ENCODE measurements around the gene SPTBN1. TPM values are rescaled to one million over a fixed set of nuclear protein-coding genes. Genes with fewer than 3 reads are reported as not detected.
A peak's percentile ranks its signal among the peaks of the same experiment; 100 is the strongest.

The SPTBN1 gene
- total and polyA plus RNA-seq, 8 donors, result 28.7 to 475 (median 193) TPM

DNA sequence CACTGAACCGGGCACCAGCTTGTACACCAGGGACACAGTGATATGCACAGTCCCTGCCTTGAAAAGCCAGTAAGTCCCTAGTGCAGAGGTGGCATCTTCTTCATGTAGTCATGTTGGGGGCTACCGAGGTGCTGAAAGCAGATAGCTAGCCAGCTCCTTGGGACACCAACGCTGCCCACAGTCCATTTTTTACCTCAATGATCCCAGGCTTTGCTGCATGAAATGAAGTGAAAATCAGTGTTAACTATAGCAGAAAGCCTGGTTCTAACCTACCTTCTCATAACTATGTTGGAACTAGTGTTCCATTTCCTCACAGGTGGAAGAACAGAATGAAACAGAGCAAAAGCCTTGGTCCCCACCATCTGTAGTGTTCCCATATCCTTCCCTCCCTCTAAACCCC is 200.7 kb downstream of the SPTBN1 start:
- Histone ChIP-seq H3K4me1 (peaks cover 0 to 17% (median 8%) of the 10 kb centered on the region in 4 donors), H3K27ac (no peak overlapping the region), H3K4me3 (no peak overlapping the region), H3K9me3 (no peaks in the 10 kb centered on the region), H3K36me3 (peaks cover 79 to 100% (median 99%) of the 10 kb centered on the region in 4 donors), H3K27me3 (no peaks in the 10 kb centered on the region)
- intact Hi-C loops (cut with DNase I; ENCODE audit: low total_unique reads), result loop anchor here (10.0 kb wide), 1 partner anchor 48 kb away; no protein-coding TSS in a partner anchor
- DNase-seq, result no peak
- 74 to 95% (median 82%) methylated on average over 3 of the region's 3 CpGs for WGBS, 5 donors
- TF ChIP-seq POLR2AphosphoS5 (IDR thresholded peaks at IDR 0.05) (no peak), POLR2A (IDR thresholded peaks at IDR 0.05) (no peak), EP300 (IDR thresholded peaks at IDR 0.05) (no peak)
- TF ChIP-seq, protein P1, sequence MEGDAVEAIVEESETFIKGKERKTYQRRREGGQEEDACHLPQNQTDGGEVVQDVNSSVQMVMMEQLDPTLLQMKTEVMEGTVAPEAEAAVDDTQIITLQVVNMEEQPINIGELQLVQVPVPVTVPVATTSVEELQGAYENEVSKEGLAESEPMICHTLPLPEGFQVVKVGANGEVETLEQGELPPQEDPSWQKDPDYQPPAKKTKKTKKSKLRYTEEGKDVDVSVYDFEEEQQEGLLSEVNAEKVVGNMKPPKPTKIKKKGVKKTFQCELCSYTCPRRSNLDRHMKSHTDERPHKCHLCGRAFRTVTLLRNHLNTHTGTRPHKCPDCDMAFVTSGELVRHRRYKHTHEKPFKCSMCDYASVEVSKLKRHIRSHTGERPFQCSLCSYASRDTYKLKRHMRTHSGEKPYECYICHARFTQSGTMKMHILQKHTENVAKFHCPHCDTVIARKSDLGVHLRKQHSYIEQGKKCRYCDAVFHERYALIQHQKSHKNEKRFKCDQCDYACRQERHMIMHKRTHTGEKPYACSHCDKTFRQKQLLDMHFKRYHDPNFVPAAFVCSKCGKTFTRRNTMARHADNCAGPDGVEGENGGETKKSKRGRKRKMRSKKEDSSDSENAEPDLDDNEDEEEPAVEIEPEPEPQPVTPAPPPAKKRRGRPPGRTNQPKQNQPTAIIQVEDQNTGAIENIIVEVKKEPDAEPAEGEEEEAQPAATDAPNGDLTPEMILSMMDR (IDR thresholded peaks at IDR 0.05), result no peak

DNA sequence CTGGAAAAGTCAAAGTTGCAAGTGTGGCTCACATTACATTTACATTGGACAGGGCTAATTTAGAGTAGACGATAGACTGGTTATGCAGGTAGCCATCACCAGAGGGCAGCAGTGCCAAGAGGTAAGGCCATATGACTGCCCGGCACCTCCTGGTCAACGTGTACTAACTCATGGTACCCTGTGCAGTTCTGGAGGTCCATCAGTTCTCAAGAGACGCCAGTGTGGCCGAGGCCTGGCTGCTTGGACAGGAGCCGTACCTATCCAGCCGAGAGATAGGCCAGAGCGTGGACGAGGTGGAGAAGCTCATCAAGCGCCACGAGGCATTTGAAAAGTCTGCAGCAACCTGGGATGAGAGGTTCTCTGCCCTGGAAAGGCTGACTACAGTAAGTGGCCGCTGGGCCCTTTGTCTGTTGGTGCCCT is 201.5 kb downstream of the SPTBN1 start:
- peak overlapping the region in 3 of 5 donors; percentile 15 to 59 (median 32) for H3K27ac ChIP-seq
- no peaks in the 10 kb centered on the region for H3K27me3 ChIP-seq
- no peaks in the 10 kb centered on the region for H3K9me3 ChIP-seq
- peaks cover 0 to 17% (median 8%) of the 10 kb centered on the region in 4 donors for H3K4me1 ChIP-seq
- intact Hi-C loops (cut with DNase I; ENCODE audit: low total_unique reads), result loop anchor here (10.0 kb wide), 1 partner anchor 47 kb away; no protein-coding TSS in a partner anchor
- TF ChIP-seq, protein P1 (IDR thresholded peaks at IDR 0.05), result peak in 4 of 7 experiments; percentile 47 to 66 (median 58)
- no peak for TF ChIP-seq POLR2AphosphoS5 (IDR thresholded peaks at IDR 0.05)
- H3K36me3 ChIP-seq, result peaks cover 81 to 100% (median 99%) of the 10 kb centered on the region in 4 donors
- 73 to 77% (median 75%) methylated on average over 12 of the region's 12 CpGs for whole genome bisulfite sequencing, 5 donors
- DNase-seq, result peak; percentile 74 to 82
- no peak overlapping the region for H3K4me3 ChIP-seq

DNA sequence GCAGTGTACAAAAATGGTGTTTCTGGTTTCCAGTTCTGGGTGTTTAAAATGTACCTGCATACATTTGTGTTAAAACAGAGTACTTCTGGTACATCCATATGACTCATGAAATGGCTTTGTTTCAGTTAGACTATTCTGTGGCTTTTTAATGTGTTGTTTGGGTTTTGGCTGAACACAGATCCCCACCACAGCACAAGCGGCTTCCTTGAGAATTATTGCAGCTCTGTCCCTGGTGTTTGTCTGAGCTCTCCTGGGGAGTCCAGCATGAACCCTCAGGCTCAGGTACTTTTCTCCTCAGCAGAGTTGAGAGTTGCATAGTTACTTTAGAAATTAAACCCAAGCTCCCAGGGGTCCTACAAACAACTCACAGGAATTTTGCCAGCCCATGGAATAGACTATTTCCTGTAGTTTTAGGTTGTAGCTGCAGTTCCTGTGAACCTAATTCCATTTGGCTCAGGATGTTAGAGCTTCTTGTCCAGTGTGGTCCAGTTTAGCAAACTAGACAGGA is 202.5 kb downstream of the SPTBN1 start:
- WGBS, 5 donors, result 69 to 76% (median 71%) methylated on average over 1 of the region's 1 CpG
- intact Hi-C loops (cut with DNase I; ENCODE audit: low total_unique reads), result loop anchor here (10.0 kb wide), 1 partner anchor 46 kb away; no protein-coding TSS in a partner anchor
- Histone ChIP-seq H3K27me3 (no peaks in the 10 kb centered on the region), H3K4me3 (no peak overlapping the region), H3K36me3 (peaks cover 75 to 100% (median 99%) of the 10 kb centered on the region in 4 donors), H3K27ac (peak overlapping the region; percentile 11 to 59 (median 29)), H3K9me3 (no peaks in the 10 kb centered on the region), H3K4me1 (peaks cover 0 to 17% (median 8%) of the 10 kb centered on the region in 4 donors)
- DNase-seq, result no peak
- TF ChIP-seq, protein P1 (IDR thresholded peaks at IDR 0.05), result no peak
- TF ChIP-seq EP300 (IDR thresholded peaks at IDR 0.05) (no peak), POLR2AphosphoS5 (IDR thresholded peaks at IDR 0.05) (no peak), POLR2A (IDR thresholded peaks at IDR 0.05) (no peak)

DNA sequence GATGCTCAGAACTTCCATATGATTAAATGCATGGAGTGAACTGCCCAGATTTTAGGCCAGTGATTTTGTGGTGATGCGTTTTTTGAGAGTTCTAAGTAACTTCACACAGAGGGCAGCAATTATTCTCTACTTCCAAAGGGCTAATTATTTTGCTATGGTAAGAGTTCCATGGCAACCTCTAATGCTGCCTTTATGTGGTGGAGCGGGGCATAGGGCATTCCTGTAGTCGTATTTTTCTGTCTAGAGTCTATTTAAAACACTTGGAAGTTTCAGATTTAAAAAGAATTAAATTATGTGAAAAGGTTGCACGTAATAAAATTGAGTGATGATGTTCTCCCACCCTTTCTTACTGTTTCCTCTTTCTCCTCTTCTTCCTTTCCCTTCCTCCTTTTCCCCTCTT is 203.4 kb downstream of the SPTBN1 start:
- no peak for TF ChIP-seq EP300 (IDR thresholded peaks at IDR 0.05)
- TF ChIP-seq, protein P1 (IDR thresholded peaks at IDR 0.05), result no peak
- TF ChIP-seq POLR2A (IDR thresholded peaks at IDR 0.05), result no peak
- no peak for TF ChIP-seq POLR2AphosphoS5 (IDR thresholded peaks at IDR 0.05)
- DNase-seq, result no peak
- peak overlapping the region in 2 of 5 donors; percentile 15 to 59 for H3K27ac ChIP-seq
- 79 to 88% (median 83%) methylated on average over 4 of the region's 4 CpGs for WGBS, 5 donors
- peaks cover 70 to 100% (median 99%) of the 10 kb centered on the region in 4 donors for H3K36me3 ChIP-seq
- no peaks in the 10 kb centered on the region for H3K9me3 ChIP-seq
- peaks cover 0 to 17% (median 8%) of the 10 kb centered on the region in 4 donors for H3K4me1 ChIP-seq
- H3K27me3 ChIP-seq, result no peaks in the 10 kb centered on the region
- no peak overlapping the region for H3K4me3 ChIP-seq
- intact Hi-C loops (cut with DNase I; ENCODE audit: low total_unique reads), result loop anchor here (10.0 kb wide), 1 partner anchor 45 kb away; no protein-coding TSS in a partner anchor

Data from stomach (tissue), 9 donors.